Psoas muscle (tissue), 8 donors: ENCODE data around the gene WIPF1. TPM values are rescaled to one million over a fixed set of nuclear protein-coding genes. Genes with fewer than 3 reads are reported as not detected.

Experiments used
- ATAC-seq, 4 donors: fragments of 200-7000 bp; cut with Tn5 transposase; one replicate each; pipeline ENCODE4 v1.9.1; 2020; ENCODE audit warnings: moderate library complexity in 3 of 4, mild to moderate bottlenecking in 2 of 4
- DNase-seq, 2 donors: peaks; one replicate each; pipeline ENCODE4 v3.0.0-alpha.2; 2020
- H3K27ac ChIP-seq: fragments of 200-600 bp; one replicate; pipeline ENCODE4 v1.8.0; 2022
- H3K27me3 ChIP-seq, 3 donors: fragments of 200-600 bp in 1 of 3; one replicate each; pipeline versions ENCODE4 v1.6.1 to v1.8.0; 2013 to 2022; ENCODE audit warnings: low read length in 2 of 3, mild to moderate bottlenecking in 2 of 3, moderate library complexity in 1 of 3; ENCODE audit not compliant: insufficient read depth in 3 of 3
- H3K36me3 ChIP-seq, 2 donors: fragments of 200-600 bp in 1 of 2; one replicate each; pipeline versions ENCODE4 v1.6.1 to v1.8.0; 2013 to 2022; ENCODE audit warnings: low read depth in 1 of 2, mild to moderate bottlenecking in 1 of 2, moderate library complexity in 1 of 2; ENCODE audit not compliant: insufficient read depth in 1 of 2
- H3K4me1 ChIP-seq: fragments of 200-600 bp; one replicate; pipeline ENCODE4 v1.8.0; 2022
- H3K4me3 ChIP-seq: fragments of 200-600 bp; one replicate; pipeline ENCODE4 v1.8.0; 2022; ENCODE audit warnings: mild to moderate bottlenecking
- H3K9me3 ChIP-seq: fragments of 200-600 bp; one replicate; pipeline ENCODE4 v1.8.0; 2022
- WGBS, 3 donors: extraction: QIAGEN DNeasy Blood & Tissue Kit; methylation state at CpG; one replicate each; pipeline versions ENCODE4 v1.1.6 to v1.1.7; 2013; 5-methylcytosine and 5-hydroxymethylcytosine counted together
- intact Hi-C, 2 donors: fragments of 100-400 bp; cut with DNase I; formaldehyde crosslinking; loops; one replicate each; pipeline versions ENCODE4 v1.11.0 to v1.14.2; 2022
- polyA plus RNA-seq, 3 donors: library from polyadenylated mRNA; stranded (reverse); fragments of 200-250 nt; gene quantifications; one replicate each; pipeline ENCODE4 v1.2.3, GENCODE V29; 2013
- total RNA-seq, 4 donors: library from RNA; stranded (reverse); fragmentation: NEBNext Ultra II Directional in 2 of 4; extraction: Animal tissue kit (Norgen Biotek cat#: 25700) in 2 of 4; gene quantifications; one replicate each; pipeline versions ENCODE4 v1.2.1 to v1.2.4, GENCODE V29; 2021 to 2023
- TF ChIP-seq, protein P1 (sequence below): fragments of 200-600 bp; IDR thresholded peaks from one replicate; pipeline ENCODE4 v1.8.0; 2022; ENCODE audit warnings: antibody characterized with exemption
- donor health status: healthy with polysubstance abuse.
- donor health status: DM: no; HTN: no; CAD: no; lungs with moderate emphysema.
- donor health status: Bipolar disorder and iron deficiency.
- donor health status: healthy.
- donor health status: DM: yes; HTN: yes; CAD: no.
- donor health status: DM: no; HTN: no; CAD: no.
- donor health status: DM: no; HTN: no; CAD: no.
- donor health status: DM: yes; HTN: yes; CAD: no.

WIPF1 gene
- total and polyA plus RNA-seq, 7 donors, result 3.4 to 10.0 (median 6.2) TPM

DNA sequence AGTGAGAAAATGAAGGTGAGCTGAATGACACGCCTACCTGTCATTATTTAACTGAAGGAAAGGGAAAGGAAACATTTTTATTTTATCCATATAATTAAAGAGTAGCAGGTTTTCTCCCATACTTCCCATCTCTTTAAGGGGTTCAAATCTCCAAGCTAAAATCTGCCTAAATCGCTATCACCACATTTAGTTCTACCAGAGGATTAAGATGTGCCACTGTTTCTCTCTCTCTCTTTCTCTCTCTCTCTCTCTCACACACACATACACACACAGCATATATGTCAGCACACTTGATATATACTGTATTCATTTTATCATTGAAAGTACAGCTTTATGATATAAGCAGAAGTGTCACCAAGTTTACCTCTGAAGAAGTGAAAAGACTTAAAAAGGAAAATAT is 3.1 kb downstream of the WIPF1 start:
- no peak overlapping the region for H3K4me3 ChIP-seq
- DNase-seq (no peak), ATAC-seq (no peak)
- intact Hi-C loops, result no loop called here
- TF ChIP-seq, protein P1, sequence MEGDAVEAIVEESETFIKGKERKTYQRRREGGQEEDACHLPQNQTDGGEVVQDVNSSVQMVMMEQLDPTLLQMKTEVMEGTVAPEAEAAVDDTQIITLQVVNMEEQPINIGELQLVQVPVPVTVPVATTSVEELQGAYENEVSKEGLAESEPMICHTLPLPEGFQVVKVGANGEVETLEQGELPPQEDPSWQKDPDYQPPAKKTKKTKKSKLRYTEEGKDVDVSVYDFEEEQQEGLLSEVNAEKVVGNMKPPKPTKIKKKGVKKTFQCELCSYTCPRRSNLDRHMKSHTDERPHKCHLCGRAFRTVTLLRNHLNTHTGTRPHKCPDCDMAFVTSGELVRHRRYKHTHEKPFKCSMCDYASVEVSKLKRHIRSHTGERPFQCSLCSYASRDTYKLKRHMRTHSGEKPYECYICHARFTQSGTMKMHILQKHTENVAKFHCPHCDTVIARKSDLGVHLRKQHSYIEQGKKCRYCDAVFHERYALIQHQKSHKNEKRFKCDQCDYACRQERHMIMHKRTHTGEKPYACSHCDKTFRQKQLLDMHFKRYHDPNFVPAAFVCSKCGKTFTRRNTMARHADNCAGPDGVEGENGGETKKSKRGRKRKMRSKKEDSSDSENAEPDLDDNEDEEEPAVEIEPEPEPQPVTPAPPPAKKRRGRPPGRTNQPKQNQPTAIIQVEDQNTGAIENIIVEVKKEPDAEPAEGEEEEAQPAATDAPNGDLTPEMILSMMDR, result no peak
- no peaks in the 10 kb centered on the region for H3K9me3 ChIP-seq
- 89 to 95% (median 93%) methylated on average over 1 to 2 of the region's 2 CpGs for WGBS, 3 donors
- H3K36me3 ChIP-seq, result no peaks in the 10 kb centered on the region
- H3K4me1 ChIP-seq, result no peaks in the 10 kb centered on the region
- no peaks in the 10 kb centered on the region for H3K27me3 ChIP-seq
- peak overlapping the region; percentile 51 for H3K27ac ChIP-seq

DNA sequence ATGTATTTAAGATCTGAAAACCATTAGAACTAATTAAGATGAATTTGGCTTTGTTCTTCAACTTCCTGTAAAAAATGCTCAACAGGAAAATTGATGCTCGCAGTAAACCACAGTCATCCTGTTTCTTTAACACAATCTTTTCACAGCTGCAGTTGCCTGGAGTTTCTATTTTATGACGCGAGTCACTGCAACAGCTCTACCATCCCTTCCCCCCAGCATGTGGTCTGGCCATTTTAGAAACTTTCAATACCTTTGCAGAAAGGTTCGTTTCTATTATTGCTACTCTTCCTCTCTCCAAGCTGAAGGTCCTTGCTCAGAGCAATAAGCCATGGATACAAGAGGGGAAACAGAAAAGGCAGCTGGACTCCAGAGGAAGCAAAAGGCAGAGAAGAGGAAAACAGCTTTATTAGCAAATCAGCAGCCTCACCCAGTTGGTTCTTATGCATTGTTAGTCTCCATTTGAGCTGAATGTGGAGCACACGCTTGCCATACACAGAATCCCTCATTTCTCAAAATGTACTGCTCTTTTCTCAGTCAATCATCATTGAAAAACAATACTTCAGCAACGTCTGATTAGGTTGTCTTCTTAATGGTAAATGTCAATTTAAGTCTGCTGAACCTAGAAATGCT is 3.9 kb downstream of the WIPF1 start:
- 18 to 27% (median 20%) methylated on average over 6 of the region's 6 CpGs for WGBS, 3 donors
- intact Hi-C loops, result no loop called here
- peak in 1 of 4 donors; percentile 43 for ATAC-seq
- no peaks in the 10 kb centered on the region for H3K27me3 ChIP-seq
- peak overlapping the region; percentile 51 for H3K27ac ChIP-seq
- H3K36me3 ChIP-seq, result no peaks in the 10 kb centered on the region
- H3K4me1 ChIP-seq, result no peaks in the 10 kb centered on the region
- no peak for DNase-seq
- no peaks in the 10 kb centered on the region for H3K9me3 ChIP-seq
- TF ChIP-seq, protein P1, result no peak
- H3K4me3 ChIP-seq, result peak overlapping the region; percentile 25

DNA sequence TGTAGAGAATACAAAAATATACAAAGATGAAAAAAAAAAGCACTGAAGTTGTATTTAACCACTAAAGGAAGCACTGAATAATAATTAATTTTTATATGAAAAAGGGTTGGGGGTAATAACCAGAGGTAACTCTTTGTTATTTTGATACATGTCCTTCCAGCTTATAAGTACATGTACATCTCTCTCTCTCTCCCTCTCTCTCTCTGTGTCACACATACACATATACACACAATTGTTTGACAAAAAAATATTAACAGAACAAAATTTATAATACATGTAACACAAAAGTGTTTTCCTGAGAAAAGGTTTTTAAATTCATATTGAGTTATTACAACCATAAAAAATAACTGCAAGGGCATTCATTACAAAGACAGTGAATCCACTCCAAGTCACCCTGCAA is 4.6 kb downstream of the WIPF1 start:
- ATAC-seq (no peak), DNase-seq (no peak)
- intact Hi-C loops, result no loop called here
- Histone ChIP-seq H3K27ac (peak overlapping the region; percentile 51), H3K4me3 (peak overlapping the region; percentile 25), H3K9me3 (no peaks in the 10 kb centered on the region), H3K4me1 (no peaks in the 10 kb centered on the region), H3K36me3 (no peaks in the 10 kb centered on the region), H3K27me3 (no peaks in the 10 kb centered on the region)
- TF ChIP-seq, protein P1, result no peak

DNA sequence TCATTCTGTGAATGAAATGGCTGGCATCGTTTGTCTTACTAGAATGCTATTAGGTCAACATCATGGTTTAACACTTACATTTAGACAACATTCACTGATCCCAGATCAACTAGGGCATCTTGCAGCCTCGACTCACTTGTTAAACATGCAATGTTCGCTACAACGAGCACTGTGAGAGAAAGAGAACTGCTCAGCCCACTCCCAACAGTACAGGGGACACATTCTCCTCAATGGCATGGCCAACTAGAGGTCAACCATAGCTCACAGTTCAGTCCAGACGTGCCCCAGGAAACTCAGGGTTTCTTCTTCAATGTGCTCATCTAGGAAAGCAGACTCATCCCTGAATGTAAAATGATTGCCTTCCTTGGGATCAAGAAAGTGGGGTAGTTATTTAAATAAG is 5.9 kb downstream of the WIPF1 start:
- Histone ChIP-seq H3K27me3 (no peaks in the 10 kb centered on the region), H3K9me3 (no peaks in the 10 kb centered on the region), H3K4me1 (no peaks in the 10 kb centered on the region), H3K4me3 (no peak overlapping the region), H3K36me3 (no peaks in the 10 kb centered on the region), H3K27ac (no peak overlapping the region)
- no peak for DNase-seq
- ATAC-seq, result no peak
- intact Hi-C loops, result no loop called here
- TF ChIP-seq, protein P1, result no peak
- 86 to 88% (median 86%) methylated on average over 5 of the region's 5 CpGs for WGBS, 3 donors
